CD8-positive, alpha-beta memory T cell (primary cell): ENCODE data around the gene OR10G7. TPM values are rescaled to one million over a fixed set of nuclear protein-coding genes. Genes with fewer than 3 reads are reported as not detected.

Source experiments
- CTCF ChIA-PET: fragments of 350-600 bp; sonication (Branson Sonifier 250); formaldehyde crosslinking; loops from one replicate; lab custom pipeline; 2021; ENCODE audit warnings: antibody characterized with exemption; lab: Charles Lee
- POLR2A ChIA-PET: fragments of 350-600 bp; sonication (Branson Sonifier 250); formaldehyde crosslinking; loops from one replicate; lab custom pipeline; 2021; ENCODE audit warnings: antibody characterized with exemption; lab: Charles Lee
- DNase-seq, 5 donors: peaks; one replicate each; pipeline versions ENCODE4 v3.0.0 to v3.0.0-alpha.2; 2020 to 2022; ENCODE audit warnings: mixed read lengths in 1 of 5
- H3K27ac ChIP-seq: one replicate; pipeline ENCODE4 v1.7.0; 2013; ENCODE audit warnings: low read depth, mild to moderate bottlenecking, low read length, moderate library complexity
- H3K27me3 ChIP-seq: 2 replicates; pipeline ENCODE4 v1.7.0; 2013; ENCODE audit warnings: low read length, mild to moderate bottlenecking; ENCODE audit not compliant: insufficient read depth, poor library complexity, severe bottlenecking
- H3K36me3 ChIP-seq: 2 replicates; pipeline ENCODE4 v1.7.0; 2013; ENCODE audit warnings: mild to moderate bottlenecking, low read length, moderate library complexity; ENCODE audit not compliant: insufficient read depth
- H3K4me1 ChIP-seq: 2 replicates; pipeline ENCODE4 v1.7.0; 2013; ENCODE audit warnings: mild to moderate bottlenecking, low read length, moderate library complexity; ENCODE audit not compliant: insufficient read depth
- H3K4me3 ChIP-seq: 2 replicates; pipeline ENCODE4 v1.7.0; 2013; ENCODE audit warnings: mild to moderate bottlenecking, low read length
- H3K9me3 ChIP-seq: 2 replicates; pipeline ENCODE4 v1.7.0; 2013; ENCODE audit warnings: mild to moderate bottlenecking, low read length
- H3K27ac Mint-ChIP-seq, 8 donors: one replicate each; pipeline ENCODE4 v1.8.0; 2020 to 2021; ENCODE audit warnings: mixed read lengths in 8 of 8, mild to moderate bottlenecking in 6 of 8, inconsistent platforms in 3 of 8, moderate library complexity in 3 of 8
- H3K27me3 Mint-ChIP-seq, 2 donors: one replicate each; pipeline ENCODE4 v1.8.0; 2020 to 2021; ENCODE audit warnings: mixed read lengths in 2 of 2, mild to moderate bottlenecking in 1 of 2, moderate library complexity in 1 of 2
- H3K36me3 Mint-ChIP-seq, 3 donors: one replicate each; pipeline ENCODE4 v1.8.0; 2020 to 2021; ENCODE audit warnings: mixed read lengths in 3 of 3, inconsistent platforms in 1 of 3, mild to moderate bottlenecking in 1 of 3
- H3K4me1 Mint-ChIP-seq, 3 donors: one replicate each; pipeline ENCODE4 v1.8.0; 2020 to 2021; ENCODE audit warnings: mixed read lengths in 3 of 3, inconsistent platforms in 1 of 3, mild to moderate bottlenecking in 1 of 3
- H3K4me3 Mint-ChIP-seq, 7 donors: one replicate each; pipeline ENCODE4 v1.8.0; 2020 to 2021; ENCODE audit warnings: mixed read lengths in 7 of 7, mild to moderate bottlenecking in 6 of 7, moderate library complexity in 4 of 7, inconsistent platforms in 2 of 7
- H3K9me3 Mint-ChIP-seq, 5 donors: one replicate each; pipeline ENCODE4 v1.8.0; 2020 to 2022; ENCODE audit warnings: mixed read lengths in 5 of 5, mild to moderate bottlenecking in 3 of 5, moderate library complexity in 2 of 5, inconsistent platforms in 1 of 5
- polyA plus RNA-seq: library from polyadenylated mRNA; unstranded; fragments of 300-500 nt; fragmentation: Illumina TruSeq; gene quantifications from one replicate; pipeline ENCODE4 v1.2.3, GENCODE V29; 2021
- total RNA-seq, 2 experiments: library from RNA; stranded (reverse); gene quantifications; one replicate each; pipeline ENCODE4 v1.2.3, GENCODE V29; 2021

Gene OR10G7
- total and polyA plus RNA-seq, 3 experiments from 2014 or later, result not detected

DNA sequence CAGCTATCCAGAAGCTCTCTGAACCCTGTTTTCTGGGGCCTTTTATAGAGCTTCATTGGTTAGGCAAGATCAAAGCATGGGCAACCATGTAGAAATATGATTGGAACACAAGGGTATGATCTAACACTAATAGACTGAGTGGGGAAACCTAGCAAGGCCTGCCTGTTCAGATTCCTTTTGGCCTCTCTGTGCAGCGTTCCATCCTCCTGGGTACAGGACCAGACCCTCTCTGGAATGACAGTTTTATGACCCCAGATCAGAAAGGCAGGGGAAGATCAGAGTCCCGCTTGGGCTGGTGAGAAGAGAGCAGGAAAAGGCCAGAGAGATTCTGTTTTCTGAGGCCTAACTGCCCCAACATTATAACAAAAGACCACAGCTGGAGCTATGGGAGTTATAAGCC lies 37.5 kb upstream of the OR10G7 start:
- peaks cover 19 to 38% of the 10 kb centered on the region in 2 donors for H3K27me3 Mint-ChIP-seq
- no peak overlapping the region for H3K4me3 ChIP-seq
- peaks cover 0 to 2% (median 0%) of the 10 kb centered on the region in 5 donors for H3K9me3 Mint-ChIP-seq
- CTCF ChIA-PET, result no interaction called here
- no peaks in the 10 kb centered on the region for H3K36me3 ChIP-seq
- no peaks in the 10 kb centered on the region for H3K4me1 ChIP-seq
- H3K27ac Mint-ChIP-seq, result no peak overlapping the region
- H3K4me3 Mint-ChIP-seq, result no peak overlapping the region
- H3K4me1 Mint-ChIP-seq, result peaks cover 7 to 8% (median 8%) of the 10 kb centered on the region in 3 donors
- no peak overlapping the region for H3K27ac ChIP-seq
- no peaks in the 10 kb centered on the region for H3K36me3 Mint-ChIP-seq
- DNase-seq, result no peak
- no peaks in the 10 kb centered on the region for H3K9me3 ChIP-seq
- POLR2A ChIA-PET, result no interaction called here
- H3K27me3 ChIP-seq, result no peaks in the 10 kb centered on the region

DNA sequence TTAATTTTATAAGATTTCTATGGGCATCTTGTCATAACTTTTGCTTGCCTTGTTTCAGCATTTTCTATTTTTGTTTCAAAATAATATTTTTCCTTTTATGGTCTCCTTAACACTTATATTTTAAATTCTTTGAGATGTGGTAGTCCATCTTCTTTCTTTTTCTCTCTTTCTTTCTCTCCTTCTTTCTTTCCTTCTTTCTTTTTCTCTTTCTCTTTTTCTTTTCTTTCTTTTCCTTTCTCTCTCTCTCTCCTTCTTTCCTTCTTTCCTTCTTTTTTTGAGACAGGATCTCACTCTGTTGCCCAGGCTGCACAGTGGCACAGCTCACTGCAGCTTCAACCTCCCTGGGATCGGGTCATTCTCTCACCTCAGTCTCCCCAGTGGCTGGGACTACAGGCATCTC lies 36.1 kb upstream of the OR10G7 start:
- Mint-ChIP-seq H3K4me3 (no peak overlapping the region), H3K27me3 (peaks cover 19 to 45% of the 10 kb centered on the region in 2 donors), H3K27ac (no peak overlapping the region), H3K4me1 (peaks cover 7 to 8% (median 8%) of the 10 kb centered on the region in 3 donors), H3K36me3 (no peaks in the 10 kb centered on the region), H3K9me3 (peaks cover 0 to 2% (median 0%) of the 10 kb centered on the region in 5 donors)
- CTCF ChIA-PET, result no interaction called here
- no peaks in the 10 kb centered on the region for H3K36me3 ChIP-seq
- DNase-seq, result no peak
- H3K9me3 ChIP-seq, result no peaks in the 10 kb centered on the region
- no peaks in the 10 kb centered on the region for H3K4me1 ChIP-seq
- H3K27me3 ChIP-seq, result no peaks in the 10 kb centered on the region
- no peak overlapping the region for H3K27ac ChIP-seq
- POLR2A ChIA-PET, result no interaction called here
- no peak overlapping the region for H3K4me3 ChIP-seq

DNA sequence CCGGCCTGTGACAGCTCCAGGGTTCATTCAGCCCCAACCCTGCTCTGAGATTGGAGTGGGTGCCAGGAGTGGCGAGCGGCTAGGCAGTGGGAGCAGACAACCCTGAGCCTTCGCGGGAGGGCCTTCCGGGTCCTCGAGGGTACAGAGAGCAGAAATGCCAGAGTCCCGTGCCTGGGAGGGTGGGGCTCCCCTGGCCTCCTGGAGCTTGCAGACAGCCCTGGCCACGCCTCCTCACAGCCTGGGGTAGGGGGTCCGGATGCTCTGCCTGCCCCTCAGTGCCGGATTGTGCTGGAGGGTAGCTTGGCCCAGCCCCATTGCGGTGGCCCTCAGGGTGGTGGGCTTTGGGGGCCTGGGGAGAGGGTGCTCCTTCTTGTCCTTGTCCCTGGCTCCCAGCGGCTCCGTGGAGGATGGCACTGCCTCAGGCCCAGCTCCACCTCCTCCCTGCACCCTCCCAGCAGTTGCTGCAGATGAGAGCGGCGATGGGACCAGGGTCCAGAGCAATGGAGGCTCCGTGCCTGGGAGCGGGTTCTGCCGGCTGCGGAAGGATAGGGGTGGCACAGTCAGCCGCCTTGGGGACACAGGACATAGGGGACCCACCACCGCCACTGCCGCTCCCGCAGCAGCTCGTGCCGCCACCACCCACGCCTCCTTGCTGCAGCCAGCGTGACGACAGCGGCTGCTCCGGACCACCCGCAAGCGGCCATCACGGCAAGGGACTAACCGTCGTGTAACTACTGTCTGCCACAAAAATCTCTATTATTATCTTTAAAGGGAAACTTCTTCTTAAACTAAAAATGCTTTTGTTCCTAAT lies 34.9 kb upstream of the OR10G7 start:
- H3K4me1 ChIP-seq, result no peaks in the 10 kb centered on the region
- POLR2A ChIA-PET, result no interaction called here
- CTCF ChIA-PET, result no interaction called here
- H3K4me3 ChIP-seq, result no peak overlapping the region
- no peaks in the 10 kb centered on the region for H3K27me3 ChIP-seq
- peak overlapping the region in 6 of 7 donors; percentile 26 to 79 (median 63) for H3K4me3 Mint-ChIP-seq
- H3K27me3 Mint-ChIP-seq, result peaks cover 15 to 46% of the 10 kb centered on the region in 2 donors
- no peak for DNase-seq
- H3K36me3 ChIP-seq, result no peaks in the 10 kb centered on the region
- no peak overlapping the region for H3K27ac ChIP-seq
- peaks cover 0 to 2% (median 0%) of the 10 kb centered on the region in 5 donors for H3K9me3 Mint-ChIP-seq
- H3K9me3 ChIP-seq, result no peaks in the 10 kb centered on the region
- H3K27ac Mint-ChIP-seq, result no peak overlapping the region
- peaks cover 7 to 11% (median 11%) of the 10 kb centered on the region in 3 donors for H3K4me1 Mint-ChIP-seq
- no peaks in the 10 kb centered on the region for H3K36me3 Mint-ChIP-seq

DNA sequence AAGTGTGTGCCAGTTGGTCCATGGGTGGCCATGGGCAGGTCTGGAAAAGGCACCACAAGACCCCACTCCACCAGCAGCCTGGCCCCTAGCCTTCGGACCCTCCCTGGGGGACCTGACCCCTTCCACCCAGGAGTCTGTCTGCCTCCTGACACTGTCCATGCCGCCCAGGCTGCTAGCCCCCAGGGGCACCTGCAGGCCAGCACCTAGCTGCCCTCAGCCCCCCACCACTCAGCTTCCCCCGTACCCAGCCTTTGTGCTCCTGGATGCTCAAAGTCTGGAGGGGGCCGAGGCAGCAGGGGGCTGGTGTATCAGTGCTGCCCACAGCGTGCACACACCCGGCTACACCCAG lies 34.3 kb upstream of the OR10G7 start:
- Mint-ChIP-seq H3K27me3 (peaks cover 13 to 47% of the 10 kb centered on the region in 2 donors), H3K27ac (no peak overlapping the region), H3K9me3 (peaks cover 0 to 2% (median 0%) of the 10 kb centered on the region in 5 donors), H3K36me3 (no peaks in the 10 kb centered on the region), H3K4me1 (peaks cover 7 to 12% (median 12%) of the 10 kb centered on the region in 3 donors), H3K4me3 (no peak overlapping the region)
- Histone ChIP-seq H3K27me3 (no peaks in the 10 kb centered on the region), H3K4me1 (no peaks in the 10 kb centered on the region), H3K27ac (no peak overlapping the region), H3K4me3 (no peak overlapping the region), H3K9me3 (no peaks in the 10 kb centered on the region), H3K36me3 (no peaks in the 10 kb centered on the region)
- CTCF ChIA-PET, result no interaction called here
- no peak for DNase-seq
- POLR2A ChIA-PET, result no interaction called here

DNA sequence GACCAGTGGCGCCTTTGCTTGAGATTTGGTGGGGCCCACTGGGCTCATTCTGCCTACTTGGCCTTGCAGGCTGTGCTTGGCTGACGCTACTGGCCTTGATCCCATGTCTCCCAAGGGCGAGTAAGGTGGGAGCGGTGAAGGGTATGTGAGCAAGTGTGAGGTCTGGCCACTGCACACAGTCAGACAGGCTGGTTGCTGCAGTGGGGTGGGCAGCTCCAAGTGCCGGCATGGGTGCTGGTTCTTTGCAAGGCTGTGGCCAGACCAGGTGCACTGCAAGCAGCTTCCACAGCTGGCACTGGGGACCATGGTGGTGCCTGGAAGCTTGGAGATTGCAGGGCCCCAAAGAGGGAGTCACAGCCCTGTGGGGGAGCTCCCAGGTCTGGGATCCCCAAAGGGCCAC lies 33.4 kb upstream of the OR10G7 start:
- H3K27ac Mint-ChIP-seq, result no peak overlapping the region
- DNase-seq, result no peak
- ChIA-PET CTCF (no interaction called here), POLR2A (no interaction called here)
- no peak overlapping the region for H3K4me3 ChIP-seq
- no peaks in the 10 kb centered on the region for H3K9me3 ChIP-seq
- no peaks in the 10 kb centered on the region for H3K27me3 ChIP-seq
- no peaks in the 10 kb centered on the region for H3K36me3 Mint-ChIP-seq
- no peaks in the 10 kb centered on the region for H3K36me3 ChIP-seq
- no peaks in the 10 kb centered on the region for H3K4me1 ChIP-seq
- peaks cover 7 to 14% (median 12%) of the 10 kb centered on the region in 3 donors for H3K4me1 Mint-ChIP-seq
- H3K27me3 Mint-ChIP-seq, result peaks cover 16 to 54% of the 10 kb centered on the region in 2 donors
- H3K4me3 Mint-ChIP-seq, result no peak overlapping the region
- H3K27ac ChIP-seq, result no peak overlapping the region
- H3K9me3 Mint-ChIP-seq, result peaks cover 0 to 2% (median 0%) of the 10 kb centered on the region in 5 donors

DNA sequence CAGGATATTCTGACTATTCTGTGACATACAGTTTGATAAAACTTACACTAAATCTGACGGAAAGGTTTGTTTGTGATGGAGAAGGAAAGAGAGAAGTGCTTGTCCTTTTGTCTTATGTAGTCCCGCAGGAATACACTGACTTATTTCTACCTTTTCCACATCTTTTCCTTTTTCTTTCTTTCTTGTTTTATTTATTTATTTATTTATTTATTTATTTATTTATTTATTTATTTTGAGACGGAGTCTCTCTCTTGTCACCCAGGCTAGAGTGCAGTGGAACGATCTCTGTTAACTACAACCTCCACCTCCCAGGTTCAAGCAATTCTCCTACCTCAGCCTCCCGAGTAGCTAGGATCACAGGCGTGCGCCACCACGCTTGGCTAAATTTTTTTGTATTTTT lies 31.0 kb upstream of the OR10G7 start:
- H3K27ac ChIP-seq, result no peak overlapping the region
- no peak overlapping the region for H3K27ac Mint-ChIP-seq
- H3K4me1 ChIP-seq, result no peaks in the 10 kb centered on the region
- no peaks in the 10 kb centered on the region for H3K27me3 ChIP-seq
- no peak overlapping the region for H3K4me3 Mint-ChIP-seq
- no peaks in the 10 kb centered on the region for H3K9me3 Mint-ChIP-seq
- no peaks in the 10 kb centered on the region for H3K9me3 ChIP-seq
- H3K36me3 Mint-ChIP-seq, result no peaks in the 10 kb centered on the region
- ChIA-PET POLR2A (no interaction called here), CTCF (interaction anchor here (0.7 to 1.1 kb wide), 4 partner anchors 10 to 514 kb away, joined by 3 to 5 read pairs (median 4); no protein-coding TSS in a partner anchor)
- H3K4me3 ChIP-seq, result no peak overlapping the region
- peaks cover 13 to 51% of the 10 kb centered on the region in 2 donors for H3K27me3 Mint-ChIP-seq
- H3K4me1 Mint-ChIP-seq, result peaks cover 7 to 16% (median 12%) of the 10 kb centered on the region in 3 donors
- DNase-seq, result no peak
- H3K36me3 ChIP-seq, result no peaks in the 10 kb centered on the region

DNA sequence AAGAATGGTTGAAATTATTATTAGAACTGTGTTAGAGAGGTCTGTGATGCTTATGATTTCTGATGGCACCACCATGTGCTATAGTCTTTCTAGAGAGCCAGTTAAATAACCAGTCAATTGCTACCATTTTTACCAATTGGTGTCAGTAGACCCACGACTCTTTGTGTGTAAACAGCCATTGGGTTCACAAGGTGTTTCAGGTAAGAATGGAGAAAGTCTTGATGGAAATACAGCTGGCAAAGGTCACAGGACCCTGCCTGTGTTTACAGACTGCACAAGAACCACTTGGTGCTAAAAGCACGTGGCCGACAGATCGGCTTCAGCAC lies 30.5 kb upstream of the OR10G7 start:
- Histone ChIP-seq H3K27ac (no peak overlapping the region), H3K9me3 (no peaks in the 10 kb centered on the region), H3K4me1 (no peaks in the 10 kb centered on the region), H3K27me3 (no peaks in the 10 kb centered on the region), H3K4me3 (no peak overlapping the region), H3K36me3 (no peaks in the 10 kb centered on the region)
- no peaks in the 10 kb centered on the region for H3K9me3 Mint-ChIP-seq
- no peak overlapping the region for H3K27ac Mint-ChIP-seq
- H3K27me3 Mint-ChIP-seq, result peaks cover 10 to 50% of the 10 kb centered on the region in 2 donors
- DNase-seq, result no peak
- H3K4me1 Mint-ChIP-seq, result peaks cover 4 to 14% (median 9%) of the 10 kb centered on the region in 3 donors
- no peak overlapping the region for H3K4me3 Mint-ChIP-seq
- H3K36me3 Mint-ChIP-seq, result no peaks in the 10 kb centered on the region
- ChIA-PET CTCF (interaction anchor here (0.7 to 1.1 kb wide), 5 partner anchors 9 to 514 kb away, joined by 3 to 5 read pairs (median 4); no protein-coding TSS in a partner anchor), POLR2A (no interaction called here)

DNA sequence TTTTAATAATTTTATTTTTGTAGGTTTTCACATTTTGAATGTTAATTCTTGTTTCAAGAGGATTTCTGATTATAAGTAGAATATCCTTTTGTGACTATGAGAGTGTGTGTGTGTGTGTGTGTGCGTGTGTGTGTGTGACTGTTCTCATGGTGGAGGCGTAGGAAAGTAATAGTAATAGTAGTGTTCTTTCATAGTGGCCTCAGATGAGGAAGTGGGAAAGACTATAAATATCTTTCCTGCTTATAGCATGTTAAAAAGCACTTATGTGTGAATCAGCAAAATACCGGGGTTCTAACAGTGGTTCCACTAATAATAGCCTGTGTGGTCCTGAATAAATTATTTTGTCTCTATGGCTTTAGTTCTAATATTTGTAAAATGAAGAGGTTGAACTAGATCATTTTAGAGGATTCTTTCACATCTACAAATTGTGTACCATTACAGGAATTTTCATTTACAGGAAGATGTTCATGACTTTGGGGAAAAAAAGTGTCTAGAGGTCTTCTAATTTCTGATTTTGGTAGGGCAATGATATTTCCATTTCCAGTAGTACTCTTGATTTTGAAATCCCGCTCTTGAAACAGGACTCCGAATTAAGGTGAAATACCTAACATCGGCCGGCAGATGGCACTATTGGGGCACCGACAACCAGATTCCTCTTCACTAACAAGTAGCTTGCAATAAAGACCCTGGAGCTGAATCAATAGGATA lies 29.9 kb upstream of the OR10G7 start:
- Histone ChIP-seq H3K27ac (no peak overlapping the region), H3K4me3 (no peak overlapping the region), H3K36me3 (no peaks in the 10 kb centered on the region), H3K4me1 (no peaks in the 10 kb centered on the region), H3K27me3 (no peaks in the 10 kb centered on the region), H3K9me3 (no peaks in the 10 kb centered on the region)
- no peak overlapping the region for H3K27ac Mint-ChIP-seq
- ChIA-PET POLR2A (no interaction called here), CTCF (interaction anchor here (0.7 to 1.8 kb wide), 6 partner anchors 8 to 515 kb away, joined by 3 to 5 read pairs (median 4); no protein-coding TSS in a partner anchor)
- peaks cover 13 to 50% of the 10 kb centered on the region in 2 donors for H3K27me3 Mint-ChIP-seq
- H3K4me1 Mint-ChIP-seq, result peaks cover 0 to 9% (median 4%) of the 10 kb centered on the region in 3 donors
- peak; percentile 23 to 64 (median 38) for DNase-seq
- H3K4me3 Mint-ChIP-seq, result no peak overlapping the region
- no peaks in the 10 kb centered on the region for H3K36me3 Mint-ChIP-seq
- H3K9me3 Mint-ChIP-seq, result no peaks in the 10 kb centered on the region
